IPS-18a (cell line): ENCODE data around the gene TIMELESS.
"Not testable (repeated sequence)": the region's sequence is repeated elsewhere in the genome, so short reads cannot be mapped to it uniquely, and the experiment has no call there.

ENCODE experiments used
- H3K27ac ChIP-seq: one replicate; pipeline ENCODE4 v1.5.1; 2013; ENCODE audit warnings: low read length
- H3K27me3 ChIP-seq: one replicate; pipeline ENCODE4 v1.6.1; 2013; ENCODE audit warnings: mild to moderate bottlenecking, low read length; ENCODE audit not compliant: control insufficient read depth, insufficient read depth
- H3K36me3 ChIP-seq: one replicate; pipeline ENCODE4 v1.6.1; 2013; ENCODE audit warnings: low read depth, low read length; ENCODE audit not compliant: control insufficient read depth
- H3K4me1 ChIP-seq: one replicate; pipeline ENCODE4 v1.6.1; 2013; ENCODE audit warnings: low read depth, low read length; ENCODE audit not compliant: control insufficient read depth
- H3K4me3 ChIP-seq: one replicate; pipeline ENCODE4 v1.5.1; 2013; ENCODE audit warnings: low read length
- H3K9ac ChIP-seq: one replicate; pipeline ENCODE4 v1.6.1; 2013; ENCODE audit warnings: mild to moderate bottlenecking, low read length, moderate library complexity
- H3K9me3 ChIP-seq: one replicate; pipeline ENCODE4 v1.6.1; 2013; ENCODE audit warnings: low read depth, low read length; ENCODE audit not compliant: control insufficient read depth

Gene TIMELESS, protein sequence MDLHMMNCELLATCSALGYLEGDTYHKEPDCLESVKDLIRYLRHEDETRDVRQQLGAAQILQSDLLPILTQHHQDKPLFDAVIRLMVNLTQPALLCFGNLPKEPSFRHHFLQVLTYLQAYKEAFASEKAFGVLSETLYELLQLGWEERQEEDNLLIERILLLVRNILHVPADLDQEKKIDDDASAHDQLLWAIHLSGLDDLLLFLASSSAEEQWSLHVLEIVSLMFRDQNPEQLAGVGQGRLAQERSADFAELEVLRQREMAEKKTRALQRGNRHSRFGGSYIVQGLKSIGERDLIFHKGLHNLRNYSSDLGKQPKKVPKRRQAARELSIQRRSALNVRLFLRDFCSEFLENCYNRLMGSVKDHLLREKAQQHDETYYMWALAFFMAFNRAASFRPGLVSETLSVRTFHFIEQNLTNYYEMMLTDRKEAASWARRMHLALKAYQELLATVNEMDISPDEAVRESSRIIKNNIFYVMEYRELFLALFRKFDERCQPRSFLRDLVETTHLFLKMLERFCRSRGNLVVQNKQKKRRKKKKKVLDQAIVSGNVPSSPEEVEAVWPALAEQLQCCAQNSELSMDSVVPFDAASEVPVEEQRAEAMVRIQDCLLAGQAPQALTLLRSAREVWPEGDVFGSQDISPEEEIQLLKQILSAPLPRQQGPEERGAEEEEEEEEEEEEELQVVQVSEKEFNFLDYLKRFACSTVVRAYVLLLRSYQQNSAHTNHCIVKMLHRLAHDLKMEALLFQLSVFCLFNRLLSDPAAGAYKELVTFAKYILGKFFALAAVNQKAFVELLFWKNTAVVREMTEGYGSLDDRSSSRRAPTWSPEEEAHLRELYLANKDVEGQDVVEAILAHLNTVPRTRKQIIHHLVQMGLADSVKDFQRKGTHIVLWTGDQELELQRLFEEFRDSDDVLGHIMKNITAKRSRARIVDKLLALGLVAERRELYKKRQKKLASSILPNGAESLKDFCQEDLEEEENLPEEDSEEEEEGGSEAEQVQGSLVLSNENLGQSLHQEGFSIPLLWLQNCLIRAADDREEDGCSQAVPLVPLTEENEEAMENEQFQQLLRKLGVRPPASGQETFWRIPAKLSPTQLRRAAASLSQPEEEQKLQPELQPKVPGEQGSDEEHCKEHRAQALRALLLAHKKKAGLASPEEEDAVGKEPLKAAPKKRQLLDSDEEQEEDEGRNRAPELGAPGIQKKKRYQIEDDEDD

DNA sequence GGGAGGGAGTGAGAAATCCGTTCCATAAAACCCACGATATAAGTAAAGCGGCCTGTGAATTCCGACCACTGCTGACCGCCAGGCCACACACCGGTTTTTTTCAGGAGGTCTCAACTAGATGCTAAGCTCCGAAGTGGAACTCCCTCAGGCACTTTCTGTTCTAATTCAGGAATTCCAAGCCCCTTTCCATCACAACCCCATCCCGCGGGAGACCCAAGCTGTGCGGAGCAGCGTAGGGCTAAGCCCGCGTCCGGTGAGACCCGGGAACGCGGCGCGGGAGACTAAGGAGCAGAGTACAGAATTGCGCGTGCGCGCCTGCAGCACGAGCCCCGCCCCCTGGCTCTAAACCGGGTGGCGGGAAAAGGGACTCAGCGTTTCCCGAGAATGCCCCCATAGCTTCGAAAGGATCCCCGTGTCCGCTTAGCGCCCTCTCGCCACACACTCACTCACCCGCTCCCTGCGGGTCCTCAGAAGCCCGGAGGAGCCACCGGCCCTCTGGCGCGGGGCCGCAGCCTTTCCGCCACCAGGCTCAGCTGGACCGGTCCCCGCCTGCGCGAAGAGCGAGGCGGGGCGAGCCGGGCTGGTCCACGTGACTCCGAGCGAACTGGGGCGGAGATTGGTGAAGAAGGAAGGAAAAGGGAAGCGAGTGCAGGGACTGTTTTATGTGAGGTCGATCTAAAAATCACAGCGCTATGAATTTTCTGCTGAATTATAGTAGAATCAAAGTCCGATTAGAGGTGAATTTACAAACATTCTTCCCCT is at the start of gene TIMELESS:
Gene TIMELESS (minus strand): TSS at position 567 of the 762 bp plus-strand sequence. CDS start 15,256 bp downstream, outside the sequence.
- peak within 1 kb of the TSS; percentile 95 for H3K4me3 ChIP-seq
- no peaks in the 10 kb centered on the region for H3K9me3 ChIP-seq
- H3K4me1 ChIP-seq, result no peaks in the 10 kb centered on the region
- peak within 1 kb of the TSS; percentile 74 for H3K27ac ChIP-seq
- no peaks in the 10 kb centered on the region for H3K36me3 ChIP-seq
- H3K27me3 ChIP-seq, result no peaks in the 10 kb centered on the region
- peak within 1 kb of the TSS; percentile 93 for H3K9ac ChIP-seq

DNA sequence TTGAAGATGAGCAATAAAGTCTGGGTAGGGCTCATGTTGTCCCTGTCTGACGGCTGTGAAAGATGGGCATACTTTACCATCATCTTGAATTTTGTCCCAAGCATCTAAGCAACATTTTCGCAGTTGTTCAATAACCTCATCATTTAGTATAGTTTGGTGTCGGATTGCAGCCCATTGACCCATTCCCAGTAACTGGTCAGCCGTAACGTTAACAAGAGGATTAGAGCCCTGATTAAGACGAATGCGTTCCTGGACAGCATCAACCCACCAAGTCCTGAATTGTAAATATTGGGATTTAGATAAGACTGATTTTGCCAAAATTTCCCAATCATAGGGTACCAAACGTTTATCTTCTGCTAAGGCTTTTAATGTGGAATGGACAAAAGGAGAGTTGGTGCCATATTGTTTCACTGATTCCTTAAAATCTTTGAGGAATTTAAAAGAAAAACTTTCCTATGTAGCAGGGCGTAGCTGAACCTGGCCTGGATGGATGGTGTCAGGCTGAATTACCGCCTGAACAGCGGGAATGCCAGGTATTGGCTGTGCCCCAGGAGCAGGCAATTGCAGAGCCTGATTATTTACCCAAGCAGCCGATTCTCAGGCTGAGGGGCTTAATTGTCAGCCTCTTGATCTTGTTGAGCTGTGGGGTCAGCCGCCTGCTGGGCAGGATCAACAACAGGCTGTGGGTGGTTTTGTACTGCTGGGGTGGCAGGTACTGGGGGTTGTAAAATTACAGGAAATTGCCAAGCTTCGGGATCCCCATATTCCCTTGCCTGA is 49.1 kb upstream of the TIMELESS start:
- H3K9ac ChIP-seq, H3K4me1 ChIP-seq, H3K4me3 ChIP-seq, H3K36me3 ChIP-seq, H3K9me3 ChIP-seq, H3K27ac ChIP-seq: not testable (repeated sequence)
- H3K27me3 ChIP-seq, result peaks cover 41% of the 10 kb centered on the region

DNA sequence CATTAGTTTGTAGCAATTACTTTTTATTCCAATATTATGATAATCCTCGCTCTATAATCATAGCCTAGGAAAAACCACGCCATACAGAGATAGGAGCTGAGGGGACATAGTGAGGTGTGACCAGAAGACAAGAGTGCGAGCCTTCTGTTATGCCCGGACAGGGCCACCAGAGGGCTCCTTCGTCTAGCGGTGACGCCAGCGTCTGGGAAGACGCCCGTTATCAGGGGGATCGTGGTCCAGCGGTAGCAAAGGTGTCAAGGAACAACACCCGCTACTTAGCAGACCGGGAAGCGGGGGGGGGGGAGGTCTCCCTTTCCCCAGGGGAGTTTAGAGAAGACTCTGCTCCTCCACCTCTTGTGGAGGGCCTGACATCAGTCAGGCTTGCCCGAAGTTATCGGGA is 47.5 kb upstream of the TIMELESS start:
- H3K27ac ChIP-seq, H3K9me3 ChIP-seq, H3K4me1 ChIP-seq, H3K36me3 ChIP-seq, H3K9ac ChIP-seq, H3K4me3 ChIP-seq: not testable (repeated sequence)
- H3K27me3 ChIP-seq, result peaks cover 41% of the 10 kb centered on the region

DNA sequence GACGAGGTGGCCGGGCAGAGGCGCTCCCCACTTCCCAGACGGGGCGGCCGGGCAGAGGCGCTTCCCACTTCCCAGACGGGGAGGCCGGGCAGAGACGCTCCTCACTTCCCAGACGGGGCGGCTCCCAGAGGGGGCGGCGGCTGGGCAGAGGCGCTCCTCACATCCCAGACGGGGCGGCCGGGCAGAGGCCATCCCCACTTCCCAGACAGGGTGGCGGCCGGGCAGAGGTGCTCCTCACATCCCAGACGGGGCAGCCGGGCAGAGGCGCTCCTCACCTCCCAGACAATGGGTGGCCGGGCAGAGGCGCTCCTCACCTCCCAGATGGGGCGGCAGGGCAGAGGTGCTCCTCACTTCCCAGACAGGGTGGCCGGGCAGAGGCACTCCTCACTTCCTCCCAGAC is 45.3 kb upstream of the TIMELESS start:
- not testable (repeated sequence) for H3K9ac ChIP-seq, H3K4me3 ChIP-seq, H3K36me3 ChIP-seq, H3K27ac ChIP-seq, H3K9me3 ChIP-seq, H3K4me1 ChIP-seq
- H3K27me3 ChIP-seq, result peaks cover 50% of the 10 kb centered on the region

DNA sequence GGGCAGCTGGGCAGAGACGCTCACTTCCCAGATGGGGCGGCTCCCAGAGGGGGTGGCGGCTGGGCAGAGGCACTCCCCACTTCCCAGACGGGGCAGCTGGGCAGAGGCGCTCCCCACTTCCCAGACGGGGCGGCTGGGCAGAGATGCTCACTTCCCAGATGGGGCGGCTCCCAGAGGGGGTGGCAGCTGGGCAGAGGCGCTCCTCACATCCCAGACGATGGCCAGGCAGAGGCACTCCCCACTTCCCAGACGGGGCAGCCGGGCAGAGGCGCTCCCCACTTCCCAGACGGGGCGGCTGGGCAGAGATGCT is 44.8 kb upstream of the TIMELESS start:
- not testable (repeated sequence) for H3K9me3 ChIP-seq, H3K27ac ChIP-seq, H3K9ac ChIP-seq, H3K36me3 ChIP-seq, H3K4me3 ChIP-seq, H3K4me1 ChIP-seq
- peaks cover 50% of the 10 kb centered on the region for H3K27me3 ChIP-seq

DNA sequence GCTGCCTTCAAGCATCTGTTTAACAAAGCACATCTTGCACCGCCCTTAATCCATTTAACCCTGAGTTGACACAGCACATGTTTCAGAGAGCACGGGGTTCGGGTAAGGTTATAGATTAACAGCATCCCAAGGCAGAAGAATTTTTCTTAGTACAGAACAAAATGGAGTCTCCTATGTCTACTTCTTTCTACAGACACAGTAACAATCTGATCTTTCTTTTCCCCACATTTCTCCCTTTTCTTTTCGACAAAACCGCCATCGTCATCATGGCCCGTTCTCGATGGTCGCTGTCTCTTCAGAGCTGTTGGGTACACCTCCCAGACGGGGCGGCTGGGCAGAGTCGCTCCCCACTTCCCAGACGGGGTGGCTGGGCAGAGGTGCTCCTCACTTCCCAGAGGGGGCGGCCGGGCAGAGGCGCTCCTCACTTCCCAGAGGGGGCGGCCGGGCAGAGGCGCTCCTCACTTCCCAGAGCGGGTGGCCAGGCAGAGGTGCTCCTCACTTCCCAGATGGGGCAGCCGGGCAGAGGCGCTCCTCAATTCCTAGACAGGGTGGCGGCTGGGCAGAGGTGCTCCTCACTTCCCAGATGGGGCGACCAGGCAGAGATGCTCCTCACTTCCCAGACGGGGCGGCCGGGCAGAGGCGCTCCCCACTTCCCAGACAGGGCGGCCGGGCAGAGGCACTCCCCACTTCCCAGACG is 44.3 kb upstream of the TIMELESS start:
- H3K9ac ChIP-seq, H3K9me3 ChIP-seq, H3K4me1 ChIP-seq, H3K36me3 ChIP-seq, H3K27ac ChIP-seq, H3K4me3 ChIP-seq: not testable (repeated sequence)
- peaks cover 50% of the 10 kb centered on the region for H3K27me3 ChIP-seq

DNA sequence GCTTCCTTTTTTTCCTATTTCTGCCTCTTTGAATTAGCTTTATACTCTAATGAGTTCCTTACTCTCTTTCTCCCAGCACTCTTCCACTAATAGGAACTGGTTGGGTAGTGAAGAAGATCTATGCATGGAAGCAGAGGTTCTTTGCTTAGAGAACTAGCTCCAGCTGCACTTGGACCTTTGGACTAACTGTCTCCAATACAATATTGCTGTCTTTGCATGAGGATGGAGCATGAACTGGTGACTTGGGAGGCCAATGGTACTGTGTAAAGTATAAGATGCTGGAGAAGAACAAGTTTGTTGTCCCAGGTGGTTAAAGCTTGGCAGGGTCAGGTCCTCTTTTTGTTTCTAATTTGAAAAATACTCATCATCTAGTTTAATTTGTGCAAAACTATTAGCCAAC is 41.1 kb upstream of the TIMELESS start:
- no peak overlapping the region for H3K9ac ChIP-seq
- H3K36me3 ChIP-seq, result no peaks in the 10 kb centered on the region
- H3K27me3 ChIP-seq, result peaks cover 60% of the 10 kb centered on the region
- H3K27ac ChIP-seq, result no peak overlapping the region
- H3K9me3 ChIP-seq, result no peaks in the 10 kb centered on the region
- H3K4me1 ChIP-seq, result no peaks in the 10 kb centered on the region
- H3K4me3 ChIP-seq, result no peak overlapping the region

DNA sequence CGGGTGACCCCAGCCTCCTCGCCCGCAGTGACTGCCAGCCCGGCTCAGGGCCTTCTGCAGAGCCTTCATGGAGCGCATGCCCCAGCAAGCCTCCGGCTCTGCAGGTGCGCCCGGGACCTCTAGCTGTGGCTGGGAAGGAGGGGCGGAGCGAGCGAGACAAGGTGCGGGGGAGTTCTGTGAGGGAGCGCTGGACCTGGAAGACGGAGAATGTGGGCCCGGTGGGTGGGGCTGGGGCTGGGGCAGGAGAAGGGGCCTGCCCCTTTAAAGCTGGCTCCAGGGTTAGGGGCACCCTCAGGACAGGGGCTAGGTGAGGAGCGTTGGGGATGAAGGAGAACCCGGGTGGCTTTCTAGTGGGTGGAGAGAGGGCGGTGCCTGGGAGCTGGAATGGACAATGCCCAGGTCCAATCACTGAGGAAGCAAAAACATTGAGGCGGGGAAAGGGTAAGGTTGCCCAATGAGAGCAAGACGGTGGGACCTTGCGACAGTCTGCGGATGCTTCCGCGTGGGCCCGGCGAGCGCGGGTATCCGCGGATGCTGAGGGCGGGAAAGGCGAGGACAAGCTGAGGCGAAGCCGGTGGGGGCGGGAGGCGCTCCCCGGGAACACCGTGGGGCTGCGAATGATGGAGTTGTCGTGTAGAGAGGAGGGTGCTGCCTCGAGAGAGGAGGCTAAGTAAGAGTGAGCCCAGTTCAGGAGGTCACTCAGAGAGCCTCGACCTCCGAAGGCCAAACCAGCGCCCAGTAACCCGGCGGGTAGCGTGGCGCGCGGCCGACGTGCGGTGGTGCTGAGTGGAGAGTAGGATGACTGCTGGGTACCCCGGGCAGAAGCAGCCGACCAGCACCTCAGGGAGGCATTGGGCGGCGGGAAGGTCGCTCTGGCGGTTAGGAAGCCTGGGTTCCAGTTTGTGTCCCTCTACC is 39.1 kb upstream of the TIMELESS start, which contains the start of gene GLS2:
Gene GLS2 (minus strand): TSS at position 121 of the 915 bp plus-strand sequence. CDS start 43 bp downstream, at position 78.
- H3K9ac ChIP-seq, result peak within 1 kb of the TSS; percentile 29
- H3K4me3 ChIP-seq, result peak within 1 kb of the TSS; percentile 75
- H3K27me3 ChIP-seq, result peaks cover 60% of the 10 kb centered on the region
- no peak within 1 kb of the TSS for H3K27ac ChIP-seq
- H3K4me1 ChIP-seq, result no peaks in the 10 kb centered on the region
- no peaks in the 10 kb centered on the region for H3K9me3 ChIP-seq
- no peaks in the 10 kb centered on the region for H3K36me3 ChIP-seq

DNA sequence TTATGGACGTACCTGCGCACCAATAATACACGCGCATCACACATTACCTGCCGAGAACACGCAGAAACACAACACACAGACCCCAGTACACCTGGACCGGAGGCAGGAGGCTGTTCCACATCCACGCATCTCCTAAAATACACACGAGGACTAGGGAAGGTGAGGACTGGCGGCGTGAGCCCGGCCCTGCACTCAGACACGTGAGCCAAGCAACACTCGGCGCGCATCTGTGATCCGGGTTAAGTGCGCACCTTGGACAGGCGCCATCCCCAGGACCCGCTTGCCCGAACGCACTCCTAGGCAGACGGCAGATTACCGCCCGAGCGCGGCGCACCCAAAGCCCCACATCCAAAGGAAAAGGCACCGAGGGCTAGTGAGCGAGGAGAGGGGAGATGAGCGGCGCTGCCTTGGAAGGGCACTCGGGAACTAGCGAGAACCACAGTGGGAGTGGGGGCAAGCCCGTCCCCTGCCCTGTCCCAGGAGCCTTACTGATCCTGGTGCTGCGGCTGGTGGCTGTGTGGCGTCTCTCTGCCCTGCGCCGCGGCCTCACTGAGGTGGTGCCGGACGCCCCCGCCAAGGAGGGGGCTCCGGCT is 38.3 kb upstream of the TIMELESS start:
- H3K27me3 ChIP-seq, result peaks cover 60% of the 10 kb centered on the region
- no peak overlapping the region for H3K27ac ChIP-seq
- H3K4me1 ChIP-seq, result no peaks in the 10 kb centered on the region
- H3K4me3 ChIP-seq, result peak overlapping the region; percentile 75
- H3K9me3 ChIP-seq, result no peaks in the 10 kb centered on the region
- no peaks in the 10 kb centered on the region for H3K36me3 ChIP-seq
- peak overlapping the region; percentile 29 for H3K9ac ChIP-seq
